IMR-90 (cell line): ENCODE data around the gene OGA.

Experiments
- CTCF ChIP-seq: conservative IDR thresholded peaks from 2 replicates; pipeline ENCODE4 v1.5.1; 2012; ENCODE audit warnings: mild to moderate bottlenecking, low read depth, low read length, improper control_type of control experiment
- MAFK ChIP-seq: IDR thresholded peaks from 2 replicates; pipeline ENCODE4 v1.6.1; 2012; ENCODE audit warnings: low read depth, low read length, improper control_type of control experiment
- MAZ ChIP-seq: IDR thresholded peaks from 2 replicates; pipeline ENCODE4 v1.6.1; 2012; ENCODE audit warnings: low read depth, mild to moderate bottlenecking, low read length, improper control_type of control experiment, moderate library complexity, borderline replicate concordance
- POLR2A ChIP-seq: IDR thresholded peaks from 2 replicates; pipeline ENCODE4 v1.6.1; 2012; ENCODE audit warnings: mild to moderate bottlenecking, low read depth, low read length
- RAD21 ChIP-seq: IDR thresholded peaks from 2 replicates; pipeline ENCODE4 v1.6.1; 2012; ENCODE audit warnings: low read length, improper control_type of control experiment
- RFX5 ChIP-seq: IDR thresholded peaks from 2 replicates; pipeline ENCODE4 v1.8.0; 2012; ENCODE audit warnings: low read depth, mild to moderate bottlenecking, low read length, moderate library complexity
- SMC3 ChIP-seq: fragments of 150-350 bp; IDR thresholded peaks from 2 replicates; pipeline ENCODE4 v1.6.1; 2016; ENCODE audit warnings: low read depth, mild to moderate bottlenecking, antibody characterized with exemption, low read length, moderate library complexity
- USF2 ChIP-seq: fragments of 150-350 bp; IDR thresholded peaks from 2 replicates; pipeline ENCODE4 v1.6.1; 2017; ENCODE audit warnings: mild to moderate bottlenecking, antibody characterized with exemption, low read length, low read depth

GRCh38 chr10:101838416-101838970, 20.2 kb upstream of the OGA start:
- TF ChIP-seq CTCF (no peak), RFX5 (no peak), RAD21 (no peak), USF2 (no peak), MAZ (no peak), MAFK (no peak), POLR2A (no peak), SMC3 (no peak)
